HL-60 (cell line): ENCODE measurements around the gene UNCX.

ENCODE experiments used
- DNase-seq, 2 experiments: peaks; one replicate each; pipeline ENCODE4 v3.0.0-alpha.2; 2010 to 2020; ENCODE audit warnings: low read depth in 1 of 2, low spot score in 1 of 2
- H3K27ac ChIP-seq: fragments of 250-450 bp; sonication (Bioruptor Pico); replicated peaks from 2 replicates; pipeline ENCODE4 v1.5.1; 2020; ENCODE audit warnings: mild to moderate bottlenecking, moderate library complexity
- H3K27me3 ChIP-seq: fragments of 250-450 bp; sonication (Bioruptor Pico); 2 replicates; pipeline ENCODE4 v1.5.1; 2021; ENCODE audit warnings: mild to moderate bottlenecking, moderate library complexity; ENCODE audit not compliant: insufficient read depth, poor library complexity, severe bottlenecking
- H3K4me3 ChIP-seq: replicated peaks from 2 replicates; pipeline ENCODE4 v1.5.1; 2011; ENCODE audit warnings: mild to moderate bottlenecking, control low read depth, low read length; ENCODE audit not compliant: insufficient read depth
- GABPA ChIP-seq: IDR thresholded peaks from 2 replicates; pipeline ENCODE4 v1.6.1; 2012; ENCODE audit warnings: low read depth
- POLR2AphosphoS5 ChIP-seq: IDR thresholded peaks from 2 replicates; pipeline ENCODE4 v1.6.1; 2012; ENCODE audit warnings: low read depth
- SPI1 ChIP-seq: IDR thresholded peaks from 2 replicates; pipeline ENCODE4 v1.6.1; 2012; ENCODE audit warnings: low read depth, mild to moderate bottlenecking, borderline replicate concordance
- TF ChIP-seq, protein P1 (sequence below): IDR thresholded peaks from one replicate; pipeline ENCODE4 v1.5.1; 2011; ENCODE audit warnings: low read length, control low read depth, inconsistent platforms; ENCODE audit not compliant: insufficient read depth
- TF ChIP-seq, protein P2 (sequence below): IDR thresholded peaks from 2 replicates; pipeline ENCODE4 v1.6.1; 2012; ENCODE audit warnings: low read depth; ENCODE audit not compliant: insufficient replicate concordance

Gene UNCX

DNA sequence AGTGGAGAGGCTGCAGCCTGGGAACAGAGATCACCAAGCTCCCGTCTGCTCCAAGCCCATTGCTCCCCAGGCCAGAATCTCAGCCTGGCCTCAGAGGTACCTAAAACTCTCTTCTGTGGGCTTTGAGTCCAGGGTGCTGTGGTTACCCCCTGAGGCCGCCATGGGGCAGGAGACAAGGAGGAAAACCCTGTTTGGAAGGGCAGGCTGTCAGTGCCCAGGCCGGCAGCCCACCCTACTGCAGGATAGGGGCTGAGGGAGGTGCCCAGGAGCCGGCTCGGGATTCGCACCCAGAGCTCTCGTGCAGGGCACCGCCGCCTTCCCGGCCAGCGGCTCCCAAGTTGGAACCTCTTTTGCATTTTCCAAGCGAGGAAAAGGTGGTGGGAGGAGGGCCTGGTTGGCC lies 24.5 kb downstream of the UNCX start:
- H3K27ac ChIP-seq, result no peak overlapping the region
- H3K27me3 ChIP-seq, result peaks cover 50% of the 10 kb centered on the region
- DNase-seq, result no peak
- no peak for TF ChIP-seq SPI1
- TF ChIP-seq, protein P1, sequence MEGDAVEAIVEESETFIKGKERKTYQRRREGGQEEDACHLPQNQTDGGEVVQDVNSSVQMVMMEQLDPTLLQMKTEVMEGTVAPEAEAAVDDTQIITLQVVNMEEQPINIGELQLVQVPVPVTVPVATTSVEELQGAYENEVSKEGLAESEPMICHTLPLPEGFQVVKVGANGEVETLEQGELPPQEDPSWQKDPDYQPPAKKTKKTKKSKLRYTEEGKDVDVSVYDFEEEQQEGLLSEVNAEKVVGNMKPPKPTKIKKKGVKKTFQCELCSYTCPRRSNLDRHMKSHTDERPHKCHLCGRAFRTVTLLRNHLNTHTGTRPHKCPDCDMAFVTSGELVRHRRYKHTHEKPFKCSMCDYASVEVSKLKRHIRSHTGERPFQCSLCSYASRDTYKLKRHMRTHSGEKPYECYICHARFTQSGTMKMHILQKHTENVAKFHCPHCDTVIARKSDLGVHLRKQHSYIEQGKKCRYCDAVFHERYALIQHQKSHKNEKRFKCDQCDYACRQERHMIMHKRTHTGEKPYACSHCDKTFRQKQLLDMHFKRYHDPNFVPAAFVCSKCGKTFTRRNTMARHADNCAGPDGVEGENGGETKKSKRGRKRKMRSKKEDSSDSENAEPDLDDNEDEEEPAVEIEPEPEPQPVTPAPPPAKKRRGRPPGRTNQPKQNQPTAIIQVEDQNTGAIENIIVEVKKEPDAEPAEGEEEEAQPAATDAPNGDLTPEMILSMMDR, result no peak
- no peak for TF ChIP-seq POLR2AphosphoS5
- no peak for TF ChIP-seq GABPA
- TF ChIP-seq, protein P2, sequence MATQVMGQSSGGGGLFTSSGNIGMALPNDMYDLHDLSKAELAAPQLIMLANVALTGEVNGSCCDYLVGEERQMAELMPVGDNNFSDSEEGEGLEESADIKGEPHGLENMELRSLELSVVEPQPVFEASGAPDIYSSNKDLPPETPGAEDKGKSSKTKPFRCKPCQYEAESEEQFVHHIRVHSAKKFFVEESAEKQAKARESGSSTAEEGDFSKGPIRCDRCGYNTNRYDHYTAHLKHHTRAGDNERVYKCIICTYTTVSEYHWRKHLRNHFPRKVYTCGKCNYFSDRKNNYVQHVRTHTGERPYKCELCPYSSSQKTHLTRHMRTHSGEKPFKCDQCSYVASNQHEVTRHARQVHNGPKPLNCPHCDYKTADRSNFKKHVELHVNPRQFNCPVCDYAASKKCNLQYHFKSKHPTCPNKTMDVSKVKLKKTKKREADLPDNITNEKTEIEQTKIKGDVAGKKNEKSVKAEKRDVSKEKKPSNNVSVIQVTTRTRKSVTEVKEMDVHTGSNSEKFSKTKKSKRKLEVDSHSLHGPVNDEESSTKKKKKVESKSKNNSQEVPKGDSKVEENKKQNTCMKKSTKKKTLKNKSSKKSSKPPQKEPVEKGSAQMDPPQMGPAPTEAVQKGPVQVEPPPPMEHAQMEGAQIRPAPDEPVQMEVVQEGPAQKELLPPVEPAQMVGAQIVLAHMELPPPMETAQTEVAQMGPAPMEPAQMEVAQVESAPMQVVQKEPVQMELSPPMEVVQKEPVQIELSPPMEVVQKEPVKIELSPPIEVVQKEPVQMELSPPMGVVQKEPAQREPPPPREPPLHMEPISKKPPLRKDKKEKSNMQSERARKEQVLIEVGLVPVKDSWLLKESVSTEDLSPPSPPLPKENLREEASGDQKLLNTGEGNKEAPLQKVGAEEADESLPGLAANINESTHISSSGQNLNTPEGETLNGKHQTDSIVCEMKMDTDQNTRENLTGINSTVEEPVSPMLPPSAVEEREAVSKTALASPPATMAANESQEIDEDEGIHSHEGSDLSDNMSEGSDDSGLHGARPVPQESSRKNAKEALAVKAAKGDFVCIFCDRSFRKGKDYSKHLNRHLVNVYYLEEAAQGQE, result no peak
- H3K4me3 ChIP-seq, result no peak overlapping the region

DNA sequence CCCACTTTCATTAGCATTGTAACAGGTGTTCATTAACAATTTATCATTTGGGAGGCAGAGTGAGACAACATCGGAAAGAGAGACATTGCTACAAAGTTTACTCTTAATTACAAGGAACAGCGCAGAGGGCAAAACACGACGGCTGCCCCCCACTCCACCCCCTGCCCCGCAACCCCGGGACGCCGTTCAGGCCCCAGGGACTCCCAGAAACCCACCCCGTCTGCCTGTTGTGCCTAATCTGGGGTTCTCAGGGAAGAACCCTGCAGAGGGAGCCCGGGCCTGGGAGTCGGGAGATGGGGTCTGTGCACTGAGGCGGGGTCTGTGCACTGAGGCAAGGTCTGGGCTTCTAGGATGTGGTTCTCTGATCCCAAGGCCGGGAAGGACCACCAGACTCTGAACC lies 25.2 kb downstream of the UNCX start:
- DNase-seq, result no peak
- Histone ChIP-seq H3K27me3 (peaks cover 46% of the 10 kb centered on the region), H3K27ac (no peak overlapping the region), H3K4me3 (no peak overlapping the region)
- TF ChIP-seq POLR2AphosphoS5, result no peak
- TF ChIP-seq SPI1, result no peak
- TF ChIP-seq, protein P1, result no peak
- TF ChIP-seq GABPA, result no peak
- TF ChIP-seq, protein P2, result no peak

DNA sequence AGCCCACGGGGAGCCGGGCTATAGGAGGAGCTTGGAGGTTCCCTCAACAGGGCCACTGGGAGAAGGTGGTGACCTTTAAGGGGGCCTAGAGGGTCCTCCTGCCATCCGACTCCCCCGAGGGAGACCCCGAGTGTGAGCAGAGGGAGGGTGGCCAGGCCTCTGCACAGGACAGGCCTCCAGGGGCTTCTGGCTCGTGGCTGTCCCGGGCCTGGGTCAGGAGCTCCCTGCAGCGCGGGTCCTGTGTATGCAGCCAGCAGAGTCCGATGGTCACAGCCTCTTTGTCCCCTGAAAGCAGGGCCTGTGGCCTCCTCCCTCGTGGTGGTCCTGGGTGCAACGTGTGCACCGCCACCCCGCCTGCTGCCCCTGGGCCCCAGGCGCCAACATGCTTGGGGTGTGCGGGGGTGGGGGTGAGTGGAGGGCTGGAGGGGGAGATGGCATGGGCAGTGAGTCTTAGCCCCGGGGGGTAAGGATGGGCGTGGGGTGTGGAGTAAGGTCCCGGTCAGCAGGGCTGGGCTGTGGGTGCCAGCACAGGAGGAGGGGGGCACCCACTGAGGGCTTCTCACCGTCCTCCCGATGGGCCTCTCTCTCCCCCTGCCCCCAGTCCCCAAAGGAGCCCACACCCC lies 27.1 kb downstream of the UNCX start:
- peaks cover 28% of the 10 kb centered on the region for H3K27me3 ChIP-seq
- TF ChIP-seq, protein P1, result no peak
- TF ChIP-seq GABPA, result no peak
- TF ChIP-seq, protein P2, result no peak
- TF ChIP-seq POLR2AphosphoS5, result no peak
- TF ChIP-seq SPI1, result no peak
- DNase-seq, result no peak
- H3K4me3 ChIP-seq, result no peak overlapping the region
- H3K27ac ChIP-seq, result no peak overlapping the region
